Esophagus squamous epithelium (tissue), 4 donors: Measurements from ENCODE around the gene BEND3.

ENCODE experiments used
- CTCF ChIP-seq, 6 experiments: fragments of 450-650 bp in 4 of 6; fragments of 200-600 bp in 2 of 6; sonication (generic) in 2 of 6; IDR thresholded peaks; one replicate each; pipeline ENCODE4 v1.5.1; 2016 to 2019; ENCODE audit warnings: antibody characterized with exemption in 6 of 6, mild to moderate bottlenecking in 4 of 6, moderate library complexity in 4 of 6
- POLR2A ChIP-seq, 4 donors: fragments of 450-650 bp; IDR thresholded peaks; one replicate each; pipeline ENCODE4 v1.6.1; 2017; ENCODE audit warnings: antibody characterized with exemption in 4 of 4, mild to moderate bottlenecking in 4 of 4, moderate library complexity in 3 of 4

GRCh38 chr6:107032051-107032450, 83.3 kb downstream of the BEND3 start:
- TF ChIP-seq CTCF (IDR thresholded peaks at IDR 0.05): no peak
- TF ChIP-seq POLR2A (IDR thresholded peaks at IDR 0.05): no peak
